Neural crest cell (in vitro differentiated cells): ENCODE data around the gene NKAIN2. TPM values are rescaled to one million over a fixed set of nuclear protein-coding genes. Genes with fewer than 3 reads are reported as not detected.

Experiments used
- DNase-seq: peaks from one replicate; pipeline ENCODE4 v3.0.0; 2021; ENCODE audit warnings: low read depth, mixed read lengths, low spot score
- H3K27ac Mint-ChIP-seq: one replicate; pipeline ENCODE4 v1.8.0; 2021; ENCODE audit warnings: mild to moderate bottlenecking, mixed read lengths; ENCODE audit not compliant: unreplicated experiment
- H3K27me3 Mint-ChIP-seq: 2 replicates; pipeline ENCODE4 v1.8.0; 2021; ENCODE audit warnings: low read depth, mild to moderate bottlenecking, mixed read lengths
- H3K36me3 Mint-ChIP-seq: 2 replicates; pipeline ENCODE4 v1.8.0; 2021; ENCODE audit warnings: low read depth, mild to moderate bottlenecking, mixed read lengths
- H3K4me1 Mint-ChIP-seq: 2 replicates; pipeline ENCODE4 v1.8.0; 2021; ENCODE audit warnings: mixed read lengths
- H3K4me3 Mint-ChIP-seq: one replicate; pipeline ENCODE4 v1.8.0; 2021; ENCODE audit warnings: mild to moderate bottlenecking, mixed read lengths
- H3K9me3 Mint-ChIP-seq: 2 replicates; pipeline ENCODE4 v1.8.0; 2021; ENCODE audit warnings: mixed read lengths
- CTCF ChIP-seq: fragments of 200-600 bp; sonication (generic); conservative IDR thresholded peaks from 2 replicates; pipeline ENCODE4 v1.5.0; 2021; ENCODE audit warnings: antibody characterized with exemption, mild to moderate bottlenecking
- total RNA-seq: library from RNA; stranded (reverse); gene quantifications from 2 replicates; pipeline ENCODE4 v1.2.1, GENCODE V29; 2021

Gene NKAIN2
- total RNA-seq, 1 donor from 2014 or later, result 1.1 TPM

GRCh38 chr6:124432620-124433019, 629.0 kb downstream of the NKAIN2 start:
- H3K4me1 Mint-ChIP-seq, result no peaks in the 10 kb centered on the region
- no peak for TF ChIP-seq CTCF
- H3K9me3 Mint-ChIP-seq, result no peaks in the 10 kb centered on the region
- H3K27me3 Mint-ChIP-seq, result no peaks in the 10 kb centered on the region
- H3K36me3 Mint-ChIP-seq, result no peaks in the 10 kb centered on the region
- no peak overlapping the region for H3K27ac Mint-ChIP-seq
- H3K4me3 Mint-ChIP-seq, result no peak overlapping the region
- DNase-seq, result no peak

- H3K27ac Mint-ChIP-seq, result no peak overlapping the region
- no peak overlapping the region for H3K4me3 Mint-ChIP-seq
- DNase-seq, result no peak
- H3K4me1 Mint-ChIP-seq, result no peaks in the 10 kb centered on the region
- H3K36me3 Mint-ChIP-seq, result no peaks in the 10 kb centered on the region
- no peak for TF ChIP-seq CTCF
- H3K27me3 Mint-ChIP-seq, result no peaks in the 10 kb centered on the region
- no peaks in the 10 kb centered on the region for H3K9me3 Mint-ChIP-seq
These were observed 629.9 kb downstream of the NKAIN2 start for GRCh38 chr6:124433387-124434160.

- H3K27ac Mint-ChIP-seq, result no peak overlapping the region
- TF ChIP-seq CTCF, result no peak
- H3K36me3 Mint-ChIP-seq, result no peaks in the 10 kb centered on the region
- no peaks in the 10 kb centered on the region for H3K27me3 Mint-ChIP-seq
- no peak for DNase-seq
- no peaks in the 10 kb centered on the region for H3K4me1 Mint-ChIP-seq
- no peaks in the 10 kb centered on the region for H3K9me3 Mint-ChIP-seq
- H3K4me3 Mint-ChIP-seq, result no peak overlapping the region
These were observed 630.8 kb downstream of the NKAIN2 start for GRCh38 chr6:124434421-124434820.

GRCh38 chr6:124436803-124437202, 633.1 kb downstream of the NKAIN2 start:
- TF ChIP-seq CTCF, result no peak
- Mint-ChIP-seq H3K9me3 (no peaks in the 10 kb centered on the region), H3K4me3 (no peak overlapping the region), H3K27me3 (no peaks in the 10 kb centered on the region), H3K36me3 (no peaks in the 10 kb centered on the region), H3K4me1 (no peaks in the 10 kb centered on the region), H3K27ac (peak overlapping the region; percentile 93)
- DNase-seq, result no peak

- H3K36me3 Mint-ChIP-seq, result no peaks in the 10 kb centered on the region
- no peaks in the 10 kb centered on the region for H3K27me3 Mint-ChIP-seq
- H3K9me3 Mint-ChIP-seq, result no peaks in the 10 kb centered on the region
- H3K4me3 Mint-ChIP-seq, result no peak overlapping the region
- no peak for DNase-seq
- H3K4me1 Mint-ChIP-seq, result no peaks in the 10 kb centered on the region
- TF ChIP-seq CTCF, result no peak
- H3K27ac Mint-ChIP-seq, result no peak overlapping the region
These were observed 634.9 kb downstream of the NKAIN2 start for GRCh38 chr6:124438546-124439065.
